H1 (cell line): ENCODE data around the gene S100A10. TPM values are rescaled to one million over a fixed set of nuclear protein-coding genes. Genes with fewer than 3 reads are reported as not detected.

Source experiments
- CTCF ChIA-PET: fragments of 300-600 bp; sonication (Branson Sonifier 250); formaldehyde crosslinking; loops from one replicate; lab custom pipeline; 2021; ENCODE audit not compliant: partially characterized antibody; lab: Charles Lee
- POLR2A ChIA-PET: fragments of 300-600 bp; sonication (Branson Sonifier 250); formaldehyde crosslinking; loops from one replicate; lab custom pipeline; 2021; ENCODE audit warnings: inconsistent platforms; ENCODE audit not compliant: partially characterized antibody; lab: Charles Lee
- DNase-seq, 2 experiments: peaks; one replicate each; pipeline versions ENCODE4 v3.0.0 to v3.0.0-alpha.2; 2010 to 2022; ENCODE audit warnings: low spot score in 2 of 2, low read depth in 1 of 2, mixed read lengths in 1 of 2
- FAIRE-seq: peaks from 2 replicates; lab custom pipeline; 2011; peaks lifted over from hg19 to GRCh38; lab: Jason Lieb, UNC
- H2AFZ ChIP-seq: 2 replicates; pipeline ENCODE4 v1.8.1; 2012; ENCODE audit warnings: low read length, inconsistent platforms
- H2AK5ac ChIP-seq: 2 replicates; pipeline ENCODE4 v1.6.1; 2013; ENCODE audit warnings: low read depth, low read length
- H2BK120ac ChIP-seq: replicated peaks from 2 replicates; pipeline ENCODE3; 2013; ENCODE audit warnings: low read depth, low read length, inconsistent platforms
- H2BK12ac ChIP-seq: 2 replicates; pipeline ENCODE4 v1.6.1; 2013; ENCODE audit warnings: low read depth, low read length
- H2BK15ac ChIP-seq: 2 replicates; pipeline ENCODE4 v1.6.1; 2013; ENCODE audit warnings: low read length
- H2BK20ac ChIP-seq: 2 replicates; pipeline ENCODE4 v1.6.1; 2013; ENCODE audit warnings: low read length
- H2BK5ac ChIP-seq: 2 replicates; pipeline ENCODE4 v1.6.1; 2013; ENCODE audit warnings: low read depth, low read length
- H3K14ac ChIP-seq: 2 replicates; pipeline ENCODE4 v1.6.1; 2013; ENCODE audit warnings: inconsistent platforms; ENCODE audit not compliant: insufficient read length
- H3K18ac ChIP-seq: 2 replicates; pipeline ENCODE4 v1.6.1; 2013; ENCODE audit warnings: low read length; ENCODE audit errors: extremely low read depth
- H3K23ac ChIP-seq: 2 replicates; pipeline ENCODE4 v1.6.1; 2013; ENCODE audit warnings: inconsistent platforms; ENCODE audit not compliant: insufficient read length
- H3K23me2 ChIP-seq: 2 replicates; pipeline ENCODE4 v1.6.1; 2013; ENCODE audit warnings: low read depth, low read length
- H3K27ac ChIP-seq: 2 replicates; pipeline ENCODE4 v1.6.1; 2011; ENCODE audit warnings: low read depth, low read length, inconsistent platforms
- H3K27me3 ChIP-seq, 4 experiments: replicated peaks in 1 of 4; 1 replicate in 1 of 4; 2 replicates in 3 of 4; pipeline versions ENCODE4 v1.6.1 to v1.8.1; 2011 to 2013; ENCODE audit warnings: low read length in 3 of 4, mild to moderate bottlenecking in 3 of 4, inconsistent platforms in 2 of 4, mixed read lengths in 2 of 4, moderate library complexity in 1 of 4; ENCODE audit not compliant: control insufficient read depth in 3 of 4, insufficient read depth in 3 of 4; ENCODE audit errors: extremely low read depth in 1 of 4
- H3K36me3 ChIP-seq, 4 experiments: 2 replicates each; pipeline versions ENCODE4 v1.6.1 to v1.8.1; 2011 to 2013; ENCODE audit warnings: mild to moderate bottlenecking in 4 of 4, low read length in 3 of 4, moderate library complexity in 2 of 4, control low read depth in 1 of 4, inconsistent platforms in 1 of 4; ENCODE audit not compliant: insufficient read depth in 4 of 4, control insufficient read depth in 2 of 4
- H3K4ac ChIP-seq: replicated peaks from 2 replicates; pipeline ENCODE3; 2013; ENCODE audit warnings: low read length, low read depth, mixed read lengths, inconsistent platforms; ENCODE audit not compliant: insufficient read length
- H3K4me1 ChIP-seq, 4 experiments: replicated peaks in 1 of 4; 1 replicate in 1 of 4; 2 replicates in 3 of 4; pipeline versions ENCODE4 v1.6.1 to v1.8.1; 2011 to 2013; ENCODE audit warnings: low read length in 3 of 4, inconsistent platforms in 2 of 4, mixed read lengths in 1 of 4; ENCODE audit not compliant: insufficient read depth in 4 of 4, control insufficient read depth in 3 of 4
- H3K4me2 ChIP-seq, 2 experiments: 2 replicates each; pipeline versions ENCODE4 v1.6.1 to v1.8.1; 2011 to 2013; ENCODE audit warnings: low read depth in 2 of 2, low read length in 2 of 2, control low read depth in 1 of 2, inconsistent platforms in 1 of 2, mild to moderate bottlenecking in 1 of 2; ENCODE audit not compliant: insufficient read depth in 1 of 2
- H3K4me3 ChIP-seq, 4 experiments: fragments of 200-600, 300-600 bp in 1 of 4; sonication (generic), shearing (Covaris generic), sonication (Bioruptor Twin) in 1 of 4; 2 replicates each; pipeline versions ENCODE4 v1.5.1 to v1.8.1; 2011 to 2016; ENCODE audit warnings: low read length in 4 of 4, low read depth in 3 of 4, control low read depth in 2 of 4, inconsistent platforms in 2 of 4, mild to moderate bottlenecking in 2 of 4, mixed read lengths in 1 of 4, moderate library complexity in 1 of 4; ENCODE audit not compliant: insufficient read depth in 2 of 4; ENCODE audit errors: extremely low read depth in 1 of 4
- H3K56ac ChIP-seq: replicated peaks from 2 replicates; pipeline ENCODE3; 2013; ENCODE audit warnings: low read depth, mild to moderate bottlenecking, mixed read lengths, low read length, inconsistent platforms; ENCODE audit not compliant: insufficient read length
- H3K79me1 ChIP-seq: 2 replicates; pipeline ENCODE4 v1.6.1; 2013; ENCODE audit warnings: low read depth, low read length, control low read depth
- H3K79me2 ChIP-seq, 2 experiments: 2 replicates each; pipeline versions ENCODE4 v1.6.1 to v1.8.1; 2012 to 2013; ENCODE audit warnings: low read length in 2 of 2, mild to moderate bottlenecking in 2 of 2, inconsistent platforms in 1 of 2; ENCODE audit not compliant: insufficient read depth in 2 of 2, control insufficient read depth in 1 of 2
- H3K9ac ChIP-seq, 4 experiments: replicated peaks in 1 of 4; 1 replicate in 1 of 4; 2 replicates in 3 of 4; pipeline versions ENCODE4 v1.6.1 to v1.8.1; 2011 to 2013; ENCODE audit warnings: low read depth in 3 of 4, low read length in 3 of 4, control low read depth in 2 of 4, mild to moderate bottlenecking in 2 of 4, moderate library complexity in 2 of 4, inconsistent platforms in 1 of 4; ENCODE audit errors: extremely low read depth in 1 of 4
- H3K9me3 ChIP-seq, 2 experiments: 2 replicates each; pipeline versions ENCODE4 v1.6.1 to v1.8.1; 2012 to 2013; ENCODE audit warnings: mild to moderate bottlenecking in 2 of 2, moderate library complexity in 2 of 2, control low read depth in 1 of 2, inconsistent platforms in 1 of 2, low read depth in 1 of 2, low read length in 1 of 2, mixed read lengths in 1 of 2; ENCODE audit not compliant: insufficient read depth in 2 of 2
- H4K20me1 ChIP-seq, 2 experiments: replicated peaks in 1 of 2; 2 replicates each; pipeline versions ENCODE3 to v1.8.1; 2011 to 2013; ENCODE audit warnings: inconsistent platforms in 2 of 2, low read length in 2 of 2, mild to moderate bottlenecking in 1 of 2; ENCODE audit not compliant: insufficient read depth in 2 of 2, control insufficient read depth in 1 of 2
- H4K5ac ChIP-seq: 2 replicates; pipeline ENCODE4 v1.6.1; 2013; ENCODE audit warnings: low read length, low read depth, mixed read lengths, inconsistent platforms; ENCODE audit not compliant: insufficient read length
- H4K8ac ChIP-seq: 2 replicates; pipeline ENCODE4 v1.8.0; 2013; ENCODE audit warnings: mild to moderate bottlenecking, moderate library complexity, low read length, inconsistent platforms; ENCODE audit not compliant: insufficient read depth; ENCODE audit errors: extremely low read depth
- H4K91ac ChIP-seq: replicated peaks from 2 replicates; pipeline ENCODE3; 2013; ENCODE audit warnings: low read length, mixed read lengths, inconsistent platforms; ENCODE audit not compliant: insufficient read length
- ASH2L ChIP-seq: fragments of 200-600, 300-600 bp; sonication (generic); IDR thresholded peaks from one replicate; pipeline ENCODE4 v1.7.1; 2017; ENCODE audit warnings: low read length
- FOSL1 ChIP-seq: IDR thresholded peaks from 2 replicates; pipeline ENCODE4 v1.6.1; 2011; ENCODE audit warnings: mild to moderate bottlenecking, low read depth, low read length, moderate library complexity; ENCODE audit not compliant: insufficient read depth
- KDM4A ChIP-seq: IDR thresholded peaks from one replicate; pipeline ENCODE4 v1.7.1; 2012; ENCODE audit warnings: low read depth, mild to moderate bottlenecking, moderate library complexity, low read length, inconsistent platforms; ENCODE audit not compliant: severe bottlenecking
- POLR2AphosphoS5 ChIP-seq: IDR thresholded peaks from 2 replicates; pipeline ENCODE4 v1.6.1; 2011; ENCODE audit warnings: low read depth, low read length
- RBBP5 ChIP-seq: IDR thresholded peaks from 2 replicates; pipeline ENCODE4 v1.7.1; 2012; ENCODE audit warnings: low read depth, mild to moderate bottlenecking, inconsistent platforms, low read length, moderate library complexity, borderline replicate concordance
- USF2 ChIP-seq: IDR thresholded peaks from 2 replicates; pipeline ENCODE4 v1.6.1; 2011; ENCODE audit warnings: low read length, improper control_type of control experiment
- whole genome bisulfite sequencing, 2 experiments: shearing (Covaris generic) in 1 of 2; methylation state at CpG; one replicate each; pipeline versions ENCODE4 v1.1.6 to v1.1.7; 2013 to 2015; ENCODE audit warnings: low lambda C conversion rate in 2 of 2, mixed read lengths in 2 of 2, inconsistent platforms in 1 of 2, low coverage in 1 of 2, missing lambda C conversion rate in 1 of 2; ENCODE audit not compliant: insufficient replicate concordance in 2 of 2, insufficient coverage in 1 of 2, insufficient read length in 1 of 2; ENCODE audit errors: extremely low coverage in 1 of 2, missing lambda C conversion rate in 1 of 2; 5-methylcytosine and 5-hydroxymethylcytosine counted together
- long read RNA-seq, 2 experiments: library from RNA in 1 of 2; library from capped mRNA in 1 of 2; stranded (forward); transcript quantifications; one replicate each; pipeline ENCODE4 v2.0.0, GENCODE V29; 2021; ENCODE audit warnings: inconsistent platforms in 1 of 2
- polyA minus RNA-seq, 3 experiments: library from RNA; depleted of rRNA, polyadenylated mRNA; stranded (reverse); fragments of >200 nt; gene quantifications; 1 replicate in 2 of 3; 2 replicates in 1 of 3; pipeline ENCODE4 v1.2.3, GENCODE V29; 2011
- polyA plus RNA-seq, 7 experiments: library from polyadenylated mRNA; depleted of rRNA in 3 of 7; stranded (reverse) in 5 of 7; unstranded in 2 of 7; fragments of >200 nt in 5 of 7; fragments of 200-250 nt in 2 of 7; gene quantifications; 1 replicate in 5 of 7; 2 replicates in 1 of 7; 4 replicates in 1 of 7; pipeline versions ENCODE4 v1.2.1 to v1.2.3, GENCODE V29; 2011 to 2013; ENCODE audit warnings: missing spikeins in 2 of 7, mixed read lengths in 2 of 7
- total RNA-seq: library from RNA; stranded (reverse); fragmentation: NEBNext Ultra II Directional; extraction: Animal tissue kit (Norgen Biotek cat#: 25700); gene quantifications from 2 replicates; pipeline ENCODE4 v1.2.1, GENCODE V29; 2021

S100A10 gene
- 231 and 233 TPM in 2 replicates for total RNA-seq
- 13.7 and 23.9 TPM in 2 replicates for polyA plus RNA-seq (2011; rRNA removed)
- polyA plus RNA-seq (2011; cell fraction: cytosol; rRNA removed) = 21.2 TPM
- 9.6 TPM for polyA plus RNA-seq (2011; cell fraction: nucleus; rRNA removed)
- polyA plus RNA-seq (2012, experiment 1 of 2) = 142 to 324 TPM (median 157 TPM) in 4 replicates
- polyA plus RNA-seq (2012, experiment 2 of 2) = 244 TPM
- polyA plus RNA-seq (2013, experiment 1 of 2) = 363 TPM
- 400 TPM for polyA plus RNA-seq (2013, experiment 2 of 2)
- 13.7 and 20.1 TPM in 2 replicates for polyA minus RNA-seq (2011; rRNA and poly(A)+ RNA removed)
- polyA minus RNA-seq (2011; cell fraction: cytosol; rRNA and poly(A)+ RNA removed) = 51.0 TPM
- polyA minus RNA-seq (2011; cell fraction: nucleus; rRNA and poly(A)+ RNA removed) = 12.2 TPM
- long read RNA-seq, experiment 1, transcript S100A10-202 (3 exons, 1,202 nt) = major isoform, 243 of 299 reads
- long read RNA-seq, experiment 1, partial matches to known transcripts = 21 of 299 reads
- long read RNA-seq, experiment 1, other reads (novel, unspliced or antisense) = 35 of 299 reads
- long read RNA-seq, experiment 2, partial matches to known transcripts = 0 of 2 reads
- long read RNA-seq, experiment 2, other reads (novel, unspliced or antisense) = 1 of 2 reads

- Histone ChIP-seq H3K27me3 (peaks cover 0 to 13% (median 6%) of the 10 kb centered on the region in 4 experiments; a peak in 4 of 7 replicates), H2AFZ (peak within 1 kb of the TSS; percentile 43; the same call in 1 of the 2 replicates)
- WGBS, 2 experiments = 2% methylated on average over 28 of the region's 69 CpGs; no CpG with 5 or more reads in 1 of the 2 experiments
- TF ChIP-seq KDM4A (peak; percentile 90), FOSL1 (no peak), USF2 (no peak), POLR2AphosphoS5 (peak; percentile 51; the same call in 1 of the 2 replicates), RBBP5 (peak; percentile 9; the same call in 1 of the 2 replicates), ASH2L (no peak)
Measured at GRCh38 chr1:151993734-151994496, at the start of gene S100A10. S100A10 (minus strand) TSS chr1:151993859; CDS start chr1:151986230, 7,629 bp downstream.

More at GRCh38 chr1:151993734-151994496, at the start of gene S100A10:
- peak within 1 kb of the TSS; percentile 85 for H2BK15ac ChIP-seq
- peak within 1 kb of the TSS; percentile 94 for H4K8ac ChIP-seq
- H2BK120ac ChIP-seq = no peak within 1 kb of the TSS
- peak within 1 kb of the TSS; percentile 69 to 90 (median 76) for H3K4me3 ChIP-seq
- peak within 1 kb of the TSS; percentile 96 for H4K91ac ChIP-seq
- peak within 1 kb of the TSS; percentile 55 to 88 (median 68) for H3K9ac ChIP-seq
- H2BK12ac ChIP-seq = peak within 1 kb of the TSS; percentile 96
- peaks cover 3 to 27% (median 11%) of the 10 kb centered on the region in 4 experiments for H3K4me1 ChIP-seq
- peak within 1 kb of the TSS; percentile 24 for H2AK5ac ChIP-seq
- H3K36me3 ChIP-seq = no peaks in the 10 kb centered on the region
- H2BK5ac ChIP-seq = peak within 1 kb of the TSS; percentile 8
- H3K23me2 ChIP-seq = peaks cover 14% of the 10 kb centered on the region
- peaks cover 0 to 2% of the 10 kb centered on the region in 2 experiments for H4K20me1 ChIP-seq
- CTCF ChIA-PET = interaction anchor here (0.6 to 31.0 kb wide), 7 partner anchors 11 to 192 kb away, joined by 3 to 553 read pairs (median 24); no protein-coding TSS in a partner anchor
- H3K14ac ChIP-seq = no peak within 1 kb of the TSS
- no peaks in the 10 kb centered on the region for H3K9me3 ChIP-seq
- H3K79me1 ChIP-seq = peaks cover 6% of the 10 kb centered on the region
- peak within 1 kb of the TSS; percentile 47 for H3K56ac ChIP-seq
- POLR2A ChIA-PET = interaction anchor here (0.9 to 1.5 kb wide), 6 partner anchors 10 to 154 kb away, joined by 3 to 4 read pairs (median 4); partner anchors contain the start of genes C2CD4D, S100A11 and THEM4
- peak within 1 kb of the TSS; percentile 98 for H3K18ac ChIP-seq
- no peak within 1 kb of the TSS for H3K23ac ChIP-seq
- H3K27ac ChIP-seq = peak within 1 kb of the TSS; percentile 21; the same call in 1 of the 2 replicates
- H2BK20ac ChIP-seq = peak within 1 kb of the TSS; percentile 92; the same call in 1 of the 2 replicates
- peaks cover 2 to 31% of the 10 kb centered on the region in 2 experiments; a peak in 3 of 4 replicates for H3K79me2 ChIP-seq
- H3K4ac ChIP-seq = peak within 1 kb of the TSS; percentile 93
- H3K4me2 ChIP-seq = peak within 1 kb of the TSS; percentile 87 to 96
- H4K5ac ChIP-seq = peak within 1 kb of the TSS; percentile 65
- DNase-seq (peak in 1 of 2 experiments; percentile 73), FAIRE-seq (no peak)
